Testis (tissue), 2 donors: Measurements from ENCODE around the gene NTN4.
"Not testable (repeated sequence)": the region's sequence is repeated elsewhere in the genome, so short reads cannot be mapped to it uniquely, and the experiment has no call there.

Experiments used
- CTCF ChIP-seq, 3 experiments: fragments of 450-650 bp in 2 of 3; fragments of 200-600 bp in 1 of 3; sonication (generic) in 1 of 3; IDR thresholded peaks; one replicate each; pipeline ENCODE4 v1.5.1; 2016 to 2019; ENCODE audit warnings: antibody characterized with exemption in 3 of 3, mild to moderate bottlenecking in 2 of 3, moderate library complexity in 1 of 3
- POLR2A ChIP-seq: fragments of 450-650 bp; IDR thresholded peaks from one replicate; pipeline ENCODE4 v1.6.1; 2017; ENCODE audit warnings: antibody characterized with exemption, mild to moderate bottlenecking, moderate library complexity

- not testable (repeated sequence) for TF ChIP-seq CTCF (IDR thresholded peaks at IDR 0.05); POLR2A
These were observed 21.6 kb upstream of the NTN4 start for GRCh38 chr12:95812155-95812554.
